Endometrial microvascular endothelial cells (primary cell): ENCODE data around the gene GPR158. TPM values are rescaled to one million over a fixed set of nuclear protein-coding genes. Genes with fewer than 3 reads are reported as not detected.

Source experiments
- in situ Hi-C: cut with HindIII; loops from 2 replicates; pipeline ENCODE4 v1.10.0; 2017; ENCODE audit warnings: low sequenced_read_pairs, low pct_unique_long_range_greater_than_20kb; ENCODE audit errors: inconsistent ontology term
- total RNA-seq: library from RNA; depleted of rRNA; stranded (reverse); fragments of >200 nt; gene quantifications from one replicate; pipeline ENCODE4 v1.2.3, GENCODE V29; 2015; ENCODE audit errors: inconsistent ontology term

Gene GPR158
- total RNA-seq, 1 donor from 2014 or later = not detected

DNA sequence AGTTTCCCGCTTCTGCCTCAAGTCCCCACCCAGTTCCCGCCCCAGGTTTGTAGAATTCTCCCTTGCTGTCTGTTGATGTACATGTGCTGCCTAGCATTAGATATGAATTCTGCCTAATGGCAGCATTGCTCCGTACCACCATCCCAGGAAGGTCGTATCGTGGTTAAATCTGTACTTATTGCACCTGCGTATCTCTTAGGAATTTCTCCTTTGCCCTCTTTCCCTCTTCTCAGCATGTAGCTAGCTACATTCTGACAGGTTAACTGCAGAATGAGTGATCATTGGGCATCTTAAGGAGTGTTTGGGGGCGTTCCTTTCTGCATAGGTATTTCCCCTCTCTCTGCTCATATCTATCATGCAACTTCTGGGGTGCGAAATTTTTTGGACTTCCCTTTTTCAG lies 293.1 kb downstream of the GPR158 start:
- in situ Hi-C loops = no loop called here

DNA sequence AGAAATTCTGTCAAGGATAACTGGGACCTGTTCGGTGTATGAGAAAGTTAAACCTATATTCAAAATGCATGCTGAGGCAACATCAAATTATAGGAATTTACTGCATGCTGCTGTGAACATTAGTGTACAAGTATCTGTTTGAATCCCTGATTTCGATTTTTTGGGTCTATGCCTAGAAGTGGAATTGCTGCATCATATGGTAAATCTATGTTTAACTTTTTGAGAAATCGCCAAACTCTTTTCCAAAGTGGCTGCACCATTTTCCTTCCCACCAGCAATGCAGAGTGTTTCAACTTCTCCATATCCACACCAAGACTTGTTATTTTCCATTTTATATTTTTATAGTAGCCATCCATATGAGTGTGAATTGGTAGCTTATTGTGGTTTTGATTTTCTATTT lies 306.7 kb downstream of the GPR158 start:
- in situ Hi-C loops = no loop called here

DNA sequence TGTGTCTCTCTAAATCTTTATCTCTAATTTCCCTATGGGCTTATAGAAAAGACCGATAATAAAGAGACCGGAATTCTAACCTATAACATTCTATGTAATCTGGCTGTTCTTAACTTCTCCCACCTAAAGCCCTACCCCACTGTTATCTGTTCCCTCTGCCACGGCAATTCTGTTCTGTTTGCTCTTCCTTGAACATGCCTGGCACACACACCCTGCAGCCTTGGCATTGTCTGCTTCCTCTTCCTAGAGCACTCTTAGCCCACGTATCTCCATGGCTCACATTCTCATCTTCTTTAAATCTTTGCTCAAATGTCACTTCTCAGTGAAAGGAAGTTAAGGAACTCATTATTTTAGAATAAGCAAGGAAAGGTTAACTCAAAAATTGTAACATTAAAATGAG lies 309.2 kb downstream of the GPR158 start:
- in situ Hi-C loops = no loop called here

DNA sequence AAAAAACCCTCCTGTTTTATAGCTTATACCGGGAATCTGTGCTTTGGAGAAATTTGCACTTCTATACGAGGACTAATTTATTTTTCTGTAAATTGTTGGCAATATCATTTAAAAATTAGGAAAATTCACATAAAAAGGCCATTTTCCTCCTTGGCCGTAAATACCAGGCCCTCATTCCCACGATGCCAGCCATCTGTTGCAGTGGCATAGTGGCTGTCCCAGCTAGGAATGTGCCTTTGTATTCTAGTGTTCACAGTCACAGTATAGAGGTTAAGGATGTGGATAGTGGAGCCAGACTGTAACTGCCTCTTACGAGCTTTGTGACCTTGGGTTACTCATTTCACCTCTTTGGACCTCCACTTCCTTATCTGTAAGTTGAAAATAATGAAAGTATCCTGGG lies 312.5 kb downstream of the GPR158 start:
- in situ Hi-C loops = no loop called here

GRCh38 chr10:25492040-25492439 lies 317.2 kb downstream of the GPR158 start:
- in situ Hi-C loops = no loop called here

DNA sequence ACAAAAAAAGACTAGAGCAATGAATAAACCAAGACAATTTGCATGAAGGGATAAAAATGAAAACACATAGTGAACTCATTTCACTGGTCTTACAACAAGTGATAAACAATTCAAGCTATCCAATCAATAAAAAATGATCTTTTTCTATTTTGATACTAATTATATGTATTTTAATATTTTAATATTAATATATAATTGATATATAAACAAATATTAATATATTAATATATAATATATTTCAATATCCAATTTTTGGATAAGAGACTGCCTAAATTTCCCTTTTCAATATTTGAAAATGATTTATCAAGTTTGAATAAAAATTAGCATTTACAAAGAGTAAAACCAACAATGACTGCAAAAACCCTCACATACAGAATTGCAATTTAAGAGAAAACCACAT lies 317.9 kb downstream of the GPR158 start:
- in situ Hi-C loops = no loop called here

DNA sequence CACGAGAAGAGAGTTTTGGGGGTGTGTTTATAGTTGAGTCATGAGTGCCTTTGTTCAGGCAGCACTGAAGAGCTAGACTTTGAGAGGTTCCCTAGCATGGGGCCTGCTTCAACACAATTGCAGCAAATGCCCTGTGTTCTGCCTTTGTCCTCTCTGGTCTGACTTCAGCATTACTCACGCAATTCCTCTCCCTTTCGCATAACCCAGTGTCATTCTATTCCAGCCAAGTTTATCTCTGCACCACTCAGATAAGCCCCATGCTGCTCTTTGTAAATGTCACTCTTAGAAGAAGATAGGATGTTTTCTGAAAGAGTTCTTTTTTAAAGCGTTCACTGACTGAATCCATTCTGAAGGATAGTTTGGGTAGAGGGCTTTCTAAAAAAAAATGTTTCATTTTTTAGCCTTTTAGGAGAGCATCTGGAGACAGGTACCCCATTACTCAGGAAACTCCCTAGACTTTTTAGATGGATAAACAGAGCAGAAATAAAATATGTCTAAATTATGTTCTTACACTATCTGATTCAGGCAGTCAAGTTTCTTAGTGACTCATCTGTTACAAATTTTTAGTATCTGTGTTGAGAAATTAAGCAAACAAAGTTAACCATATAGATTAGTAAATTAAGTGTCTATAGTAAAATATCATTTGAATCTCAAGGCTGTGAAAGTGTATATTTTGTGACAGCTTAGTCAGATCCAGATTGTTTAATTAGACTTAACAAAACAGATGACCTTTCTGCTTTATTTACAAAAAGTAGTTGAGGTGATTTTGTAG lies 318.5 kb downstream of the GPR158 start:
- in situ Hi-C loops = no loop called here

DNA sequence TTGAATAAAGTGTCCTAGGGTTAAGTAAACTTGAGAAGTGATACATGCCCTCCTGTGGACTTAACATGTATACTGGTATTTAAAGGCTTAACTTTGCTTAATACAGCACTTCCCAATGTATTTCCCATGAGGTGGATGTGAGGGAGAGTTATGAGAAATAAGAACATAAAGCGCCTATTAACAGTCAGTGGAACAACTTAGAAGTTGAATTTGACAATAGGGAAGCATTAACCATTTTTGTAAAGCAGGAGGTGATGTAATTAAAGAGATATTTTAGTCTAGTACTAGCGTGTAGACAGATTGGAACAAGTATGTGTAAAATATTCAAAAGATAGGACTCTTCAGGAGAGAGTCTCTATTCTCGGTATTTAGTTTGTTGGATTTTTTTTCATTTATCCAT lies 322.4 kb downstream of the GPR158 start:
- in situ Hi-C loops = no loop called here

DNA sequence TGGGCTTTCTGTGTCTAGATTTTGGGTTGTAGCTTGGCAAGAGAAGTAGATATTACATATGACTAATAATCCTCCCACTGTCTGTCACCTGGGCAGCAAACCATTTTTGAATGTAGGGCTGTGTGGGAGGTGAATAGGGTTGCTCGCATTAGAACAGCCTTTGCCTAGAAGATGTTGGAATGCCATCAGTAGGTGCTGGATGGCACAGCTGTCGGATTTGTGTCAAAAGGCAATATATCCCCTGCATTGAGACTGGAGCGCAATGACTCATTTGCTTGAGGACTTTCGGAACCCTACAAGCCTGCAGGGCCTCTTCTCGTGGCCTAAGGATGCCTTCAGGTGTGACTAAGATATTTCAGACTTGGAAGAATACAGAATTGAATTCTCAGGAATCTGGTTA lies 323.8 kb downstream of the GPR158 start:
- in situ Hi-C loops = no loop called here

- in situ Hi-C loops = no loop called here
Measured at GRCh38 chr10:25501912-25502311, 327.1 kb downstream of the GPR158 start.

DNA sequence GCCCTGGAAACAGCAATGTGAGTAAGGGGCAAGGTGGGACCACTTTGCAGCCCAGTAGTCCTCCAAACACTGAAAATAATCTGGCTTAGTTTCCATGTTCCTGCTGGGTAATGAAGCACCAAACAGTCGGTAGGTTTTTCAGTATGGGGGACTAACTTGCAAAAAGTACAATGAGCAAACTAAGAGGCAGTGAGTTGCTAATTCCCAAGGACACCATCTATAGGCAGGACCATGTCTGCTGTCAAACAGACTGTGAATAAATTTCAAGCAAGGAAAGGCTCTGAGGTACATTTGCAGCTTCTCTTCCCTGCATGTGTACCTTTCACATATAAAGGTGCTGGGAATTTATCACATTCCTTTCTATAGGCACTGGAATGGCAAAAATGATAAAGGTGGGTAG lies 327.7 kb downstream of the GPR158 start:
- in situ Hi-C loops = no loop called here

DNA sequence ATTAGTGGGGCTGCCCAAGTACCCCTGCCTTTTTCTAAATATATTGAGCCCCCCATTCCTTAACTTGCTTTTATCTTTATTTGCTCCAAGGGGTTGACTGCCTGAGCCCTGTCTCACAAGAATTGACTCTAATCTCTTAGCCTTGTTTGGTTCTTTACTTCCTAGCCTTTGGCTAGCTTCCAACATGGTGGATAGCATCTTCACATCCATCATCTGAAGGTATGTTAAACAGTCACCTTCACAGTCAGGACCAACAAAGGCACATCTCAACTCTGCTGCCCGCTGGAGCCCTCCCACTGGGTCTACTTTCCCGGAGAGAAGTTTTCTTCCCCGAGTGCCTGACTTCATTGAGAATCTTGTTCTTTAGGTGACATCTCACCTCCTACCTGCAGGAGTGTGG lies 329.5 kb downstream of the GPR158 start:
- in situ Hi-C loops = no loop called here

- in situ Hi-C loops = no loop called here
Measured at GRCh38 chr10:25504838-25505237, 330.0 kb downstream of the GPR158 start.

DNA sequence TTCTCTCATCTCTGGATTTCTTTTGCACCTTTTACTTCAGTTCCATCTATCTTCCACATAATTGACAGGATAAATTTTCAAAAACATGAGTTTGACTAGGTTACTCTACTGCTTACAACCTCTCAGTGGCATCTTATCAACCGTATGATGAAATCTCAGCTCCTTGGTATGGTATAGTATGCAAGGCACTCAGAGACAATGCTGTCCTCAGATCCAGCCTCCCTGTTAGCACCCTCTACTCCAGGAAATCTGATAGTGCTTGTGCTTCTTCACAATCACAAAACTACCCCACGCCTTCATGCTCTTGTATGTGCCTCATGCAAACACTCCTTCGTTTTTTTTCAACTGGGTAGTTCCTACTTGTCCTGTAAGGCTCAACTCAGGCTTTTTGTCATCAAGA lies 330.7 kb downstream of the GPR158 start:
- in situ Hi-C loops = no loop called here

- in situ Hi-C loops = no loop called here
Measured at GRCh38 chr10:25506821-25507335, 332.1 kb downstream of the GPR158 start.

GRCh38 chr10:25508112-25508815 lies 333.5 kb downstream of the GPR158 start:
- in situ Hi-C loops = no loop called here

DNA sequence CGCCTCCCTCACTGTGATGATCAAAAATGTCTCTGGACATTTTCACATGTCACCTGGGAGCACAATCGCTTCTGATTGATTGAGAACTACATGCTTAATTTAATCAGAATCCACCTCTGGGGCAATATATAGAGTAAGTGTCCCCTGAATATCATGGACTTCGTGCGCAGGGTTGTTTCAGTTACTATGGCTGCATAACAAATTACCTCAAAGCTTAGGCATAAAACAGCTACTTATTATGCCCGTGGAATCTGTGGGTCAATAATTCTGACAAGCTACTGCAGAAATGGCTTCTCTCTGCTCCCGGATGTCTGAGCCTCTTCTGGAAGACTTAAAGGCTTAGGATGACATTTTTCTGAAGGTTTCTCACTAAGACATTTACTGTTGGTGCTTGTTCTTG lies 334.4 kb downstream of the GPR158 start:
- in situ Hi-C loops = no loop called here

- in situ Hi-C loops = no loop called here
Measured at GRCh38 chr10:25522294-25522693, 347.5 kb downstream of the GPR158 start.

- in situ Hi-C loops = no loop called here
Measured at GRCh38 chr10:25522946-25523608, 348.3 kb downstream of the GPR158 start.

DNA sequence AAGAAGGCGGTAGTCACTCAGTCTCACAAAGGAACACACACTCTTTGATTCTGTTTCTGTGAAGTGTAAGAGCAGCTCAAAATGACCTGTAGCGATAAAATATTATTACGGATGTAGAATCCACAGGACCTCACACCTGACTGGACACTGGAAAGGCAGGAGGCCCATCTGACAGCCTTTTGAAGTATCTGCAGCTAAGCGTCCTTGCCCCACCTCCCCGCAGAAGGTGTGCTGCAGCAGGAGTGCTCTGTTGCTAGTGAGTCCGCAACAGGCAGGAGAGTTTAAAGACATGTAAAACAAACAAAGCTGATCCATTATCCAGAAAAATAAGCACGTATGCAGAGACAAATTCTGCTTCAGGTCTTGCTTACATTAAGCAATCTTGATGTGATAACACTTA lies 355.5 kb downstream of the GPR158 start:
- in situ Hi-C loops = no loop called here
